OCI-LY7 (cell line): ENCODE data around the gene SYT9. TPM values are rescaled to one million over a fixed set of nuclear protein-coding genes. Genes with fewer than 3 reads are reported as not detected.
A peak's percentile ranks its signal among the peaks of the same experiment; 100 is the strongest.

Experiments used
- BruUV-seq: library from RNA; stranded (reverse); fragments of 400-500 nt; replicated peaks from 2 replicates; lab custom pipeline; 2021; lab: Mats Ljungman, UMichigan
- CTCF ChIA-PET: fragments of 300-600 bp; sonication (Branson Sonifier 250); formaldehyde crosslinking; loops from one replicate; lab custom pipeline; 2022; ENCODE audit warnings: antibody characterized with exemption; ENCODE audit not compliant: unreplicated experiment; lab: Charles Lee
- POLR2A ChIA-PET: fragments of 300-600 bp; sonication (Branson Sonifier 250); formaldehyde crosslinking; loops from one replicate; lab custom pipeline; 2022; ENCODE audit warnings: antibody characterized with exemption; lab: Charles Lee
- DNase-seq: peaks from one replicate; pipeline ENCODE4 v3.0.0-alpha.2; 2015; ENCODE audit warnings: low spot score
- H2AFZ ChIP-seq: fragments of 200-600 bp; sonication (generic), shearing (Covaris generic); 2 replicates; pipeline ENCODE4 v1.6.1; 2014; ENCODE audit warnings: mild to moderate bottlenecking, antibody characterized with exemption, low read length, moderate library complexity
- H3K27ac ChIP-seq: fragments of 200-600 bp; sonication (generic); 2 replicates; pipeline ENCODE4 v1.5.1; 2014; ENCODE audit warnings: mixed run types, low read depth, mild to moderate bottlenecking, moderate library complexity, low read length, inconsistent platforms; ENCODE audit not compliant: poor library complexity, severe bottlenecking
- H3K36me3 ChIP-seq: fragments of 200-600 bp; sonication (generic); 2 replicates; pipeline ENCODE4 v1.6.1; 2014; ENCODE audit warnings: mild to moderate bottlenecking, antibody characterized with exemption, low read length, moderate library complexity, mixed read lengths; ENCODE audit not compliant: insufficient read depth
- H3K4me1 ChIP-seq: fragments of 200-600 bp; sonication (generic); 2 replicates; pipeline ENCODE4 v1.5.1; 2014; ENCODE audit warnings: mild to moderate bottlenecking, low read length; ENCODE audit not compliant: insufficient read depth, poor library complexity, severe bottlenecking
- H3K4me2 ChIP-seq: fragments of 200-600 bp; sonication (generic); 2 replicates; pipeline ENCODE4 v1.6.1; 2014; ENCODE audit warnings: mild to moderate bottlenecking, low read length
- H3K4me3 ChIP-seq: fragments of 200-600 bp; sonication (generic); 2 replicates; pipeline ENCODE4 v1.5.1; 2014; ENCODE audit warnings: mild to moderate bottlenecking, low read depth, low read length; ENCODE audit not compliant: poor library complexity, severe bottlenecking
- H3K79me2 ChIP-seq: fragments of 200-600 bp; sonication (generic); 2 replicates; pipeline ENCODE4 v1.6.1; 2016; ENCODE audit warnings: low read depth, mild to moderate bottlenecking, low read length, moderate library complexity, mixed read lengths; ENCODE audit not compliant: insufficient read depth
- H3K9me2 ChIP-seq: fragments of 200-600 bp; sonication (generic); 2 replicates; pipeline ENCODE4 v1.6.1; 2016; ENCODE audit warnings: mild to moderate bottlenecking, low read length, mixed read lengths; ENCODE audit not compliant: insufficient read depth
- H3K9me3 ChIP-seq: fragments of 200-600 bp; sonication (generic); 2 replicates; pipeline ENCODE4 v1.6.1; 2014; ENCODE audit warnings: mild to moderate bottlenecking, mixed run types, low read length, mixed read lengths
- H4K20me1 ChIP-seq: fragments of 200-600 bp; sonication (generic); 2 replicates; pipeline ENCODE4 v1.6.1; 2014; ENCODE audit warnings: mild to moderate bottlenecking, antibody characterized with exemption, low read length, moderate library complexity, mixed read lengths; ENCODE audit not compliant: insufficient read depth
- EZH2phosphoT487 ChIP-seq: fragments of 200-600 bp; sonication (generic); IDR thresholded peaks from 2 replicates; pipeline ENCODE4 v1.6.1; 2018; ENCODE audit warnings: low read depth, borderline replicate concordance, mild to moderate bottlenecking, mixed run types, antibody characterized with exemption, low read length, moderate library complexity, mixed read lengths
- intact Hi-C: fragments of 100-400 bp; cut with micrococcal nuclease; formaldehyde crosslinking; loops from one replicate; pipeline ENCODE4 v1.10.0; 2022; ENCODE audit not compliant: unreplicated experiment
- total RNA-seq, 2 experiments: library from RNA; depleted of rRNA in 1 of 2; stranded (reverse); fragments of >200 nt in 1 of 2; shearing (Covaris generic) in 1 of 2; gene quantifications; 2 replicates each; pipeline ENCODE4 v1.2.3, GENCODE V29; 2014 to 2022
- TF ChIP-seq, protein P1 (sequence below): fragments of 200-600 bp; sonication (generic); conservative IDR thresholded peaks from 2 replicates; pipeline ENCODE4 v1.5.1; 2014; ENCODE audit warnings: mild to moderate bottlenecking, antibody characterized with exemption, low read length, moderate library complexity, mixed read lengths

SYT9 gene
- total RNA-seq, 2 experiments from 2014 or later = 0.19 TPM; not detected in 1

DNA sequence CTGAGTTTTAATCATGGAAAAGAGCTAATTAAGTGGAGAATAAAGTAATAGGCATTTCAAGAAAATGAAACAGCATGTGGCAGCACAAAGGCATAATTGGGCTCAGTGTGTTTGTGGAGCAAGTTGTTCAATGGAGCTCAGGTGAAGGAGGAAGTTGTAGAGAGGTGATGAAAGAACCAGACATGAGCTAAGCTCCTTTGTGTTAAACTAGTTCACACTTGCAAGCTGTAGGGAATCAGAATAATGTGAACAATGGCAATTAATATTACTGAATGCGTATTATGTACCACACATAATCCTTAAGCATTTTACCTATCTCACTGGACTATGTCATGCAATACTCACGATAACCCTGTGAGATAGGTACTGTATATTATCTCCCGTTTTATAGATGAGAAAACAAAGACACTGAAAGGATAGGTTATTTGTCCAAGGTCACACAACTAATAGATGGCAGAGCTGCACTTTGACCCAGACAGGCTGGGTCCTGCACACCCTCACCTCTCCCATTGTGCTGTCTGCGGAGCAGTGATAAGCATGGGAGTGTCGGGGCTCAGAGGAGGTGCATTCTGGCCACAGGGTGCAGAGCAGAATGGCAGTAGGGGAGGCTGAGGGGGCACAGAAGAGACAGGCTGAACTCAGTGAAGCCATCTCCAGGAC is 242.5 kb downstream of the SYT9 start:
- H3K4me1 ChIP-seq = peaks cover 33% of the 10 kb centered on the region
- no peak overlapping the region for H3K4me3 ChIP-seq
- no peak overlapping the region for H3K4me2 ChIP-seq
- no peaks in the 10 kb centered on the region for H4K20me1 ChIP-seq
- ChIA-PET CTCF (interaction anchor here (0.6 kb wide), 1 partner anchor 18 kb away, joined by 3 read pairs; no protein-coding TSS in a partner anchor), POLR2A (interaction anchor here (0.6 to 1.4 kb wide), 2 partner anchors 11 to 16 kb away, joined by 3 to 7 read pairs; no protein-coding TSS in a partner anchor)
- BruUV-seq = no TSS peak
- DNase-seq = no peak
- no peaks in the 10 kb centered on the region for H3K36me3 ChIP-seq
- intact Hi-C loops = no loop called here
- no peak overlapping the region for H2AFZ ChIP-seq
- H3K27ac ChIP-seq = no peak overlapping the region
- H3K79me2 ChIP-seq = no peaks in the 10 kb centered on the region
- no peak for TF ChIP-seq EZH2phosphoT487
- TF ChIP-seq, protein P1, sequence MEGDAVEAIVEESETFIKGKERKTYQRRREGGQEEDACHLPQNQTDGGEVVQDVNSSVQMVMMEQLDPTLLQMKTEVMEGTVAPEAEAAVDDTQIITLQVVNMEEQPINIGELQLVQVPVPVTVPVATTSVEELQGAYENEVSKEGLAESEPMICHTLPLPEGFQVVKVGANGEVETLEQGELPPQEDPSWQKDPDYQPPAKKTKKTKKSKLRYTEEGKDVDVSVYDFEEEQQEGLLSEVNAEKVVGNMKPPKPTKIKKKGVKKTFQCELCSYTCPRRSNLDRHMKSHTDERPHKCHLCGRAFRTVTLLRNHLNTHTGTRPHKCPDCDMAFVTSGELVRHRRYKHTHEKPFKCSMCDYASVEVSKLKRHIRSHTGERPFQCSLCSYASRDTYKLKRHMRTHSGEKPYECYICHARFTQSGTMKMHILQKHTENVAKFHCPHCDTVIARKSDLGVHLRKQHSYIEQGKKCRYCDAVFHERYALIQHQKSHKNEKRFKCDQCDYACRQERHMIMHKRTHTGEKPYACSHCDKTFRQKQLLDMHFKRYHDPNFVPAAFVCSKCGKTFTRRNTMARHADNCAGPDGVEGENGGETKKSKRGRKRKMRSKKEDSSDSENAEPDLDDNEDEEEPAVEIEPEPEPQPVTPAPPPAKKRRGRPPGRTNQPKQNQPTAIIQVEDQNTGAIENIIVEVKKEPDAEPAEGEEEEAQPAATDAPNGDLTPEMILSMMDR = no peak
- no peaks in the 10 kb centered on the region for H3K9me3 ChIP-seq
- no peaks in the 10 kb centered on the region for H3K9me2 ChIP-seq

- H3K9me3 ChIP-seq = no peaks in the 10 kb centered on the region
- DNase-seq = peak; percentile 79
- CTCF ChIA-PET = no interaction called here
- TF ChIP-seq, protein P1 = no peak
- TF ChIP-seq EZH2phosphoT487 = no peak
- POLR2A ChIA-PET = interaction anchor here (0.5 to 1.7 kb wide), 10 partner anchors 10 to 66 kb away, joined by 3 to 6 read pairs (median 4); partner anchors contain the start of gene OLFML1
- no peaks in the 10 kb centered on the region for H3K9me2 ChIP-seq
- H4K20me1 ChIP-seq = no peaks in the 10 kb centered on the region
- H3K27ac ChIP-seq = peak overlapping the region; percentile 49
- peak overlapping the region; percentile 58 for H3K4me2 ChIP-seq
- H3K4me1 ChIP-seq = peaks cover 33% of the 10 kb centered on the region
- no peaks in the 10 kb centered on the region for H3K79me2 ChIP-seq
- BruUV-seq = no TSS peak
- H2AFZ ChIP-seq = peak overlapping the region; percentile 80
- H3K4me3 ChIP-seq = no peak overlapping the region
- intact Hi-C loops = no loop called here
- H3K36me3 ChIP-seq = no peaks in the 10 kb centered on the region
These were observed 244.3 kb downstream of the SYT9 start for GRCh38 chr11:7495882-7496551.
